Uterus (tissue), 4 donors: Measurements from ENCODE around the gene RELT. TPM values are rescaled to one million over a fixed set of nuclear protein-coding genes. Genes with fewer than 3 reads are reported as not detected.

Source experiments
- DNase-seq, 2 donors: peaks; one replicate each; pipeline ENCODE4 v3.0.0-alpha.2; 2019 to 2020
- H3K27ac ChIP-seq, 2 donors: fragments of 200-600 bp; sonication (generic); 1 replicate in 1 of 2; 2 replicates in 1 of 2; pipeline ENCODE4 v1.5.1; 2016 to 2018
- H3K27me3 ChIP-seq, 2 donors: fragments of 200-600 bp; sonication (generic); one replicate each; pipeline ENCODE4 v1.5.1; 2018 to 2019; ENCODE audit warnings: control low read depth in 1 of 2
- H3K36me3 ChIP-seq, 2 donors: fragments of 200-600 bp; sonication (generic); one replicate each; pipeline ENCODE4 v1.5.1; 2019; ENCODE audit warnings: control low read depth in 1 of 2
- H3K4me1 ChIP-seq, 2 donors: fragments of 200-600 bp; sonication (generic); one replicate each; pipeline ENCODE4 v1.5.1; 2018 to 2019; ENCODE audit warnings: control low read depth in 1 of 2
- H3K4me3 ChIP-seq, 2 donors: fragments of 200-600 bp; sonication (generic); 1 replicate in 1 of 2; 2 replicates in 1 of 2; pipeline ENCODE4 v1.5.1; 2018 to 2019; ENCODE audit warnings: mild to moderate bottlenecking in 1 of 2
- H3K9me3 ChIP-seq, 2 donors: fragments of 200-600 bp; sonication (generic); one replicate each; pipeline ENCODE4 v1.5.1; 2019; ENCODE audit warnings: control low read depth in 1 of 2
- POLR2A ChIP-seq, 2 donors: fragments of 450-650 bp; IDR thresholded peaks; one replicate each; pipeline ENCODE4 v1.6.1; 2016; ENCODE audit warnings: antibody characterized with exemption in 2 of 2, mild to moderate bottlenecking in 1 of 2, moderate library complexity in 1 of 2
- intact Hi-C: fragments of 100-400 bp; cut with DNase I; formaldehyde crosslinking; loops from one replicate; pipeline ENCODE4 v1.15.1; 2023; ENCODE audit warnings: low total_unique reads
- total RNA-seq, 4 donors: library from RNA; depleted of rRNA in 3 of 4; stranded (reverse); fragments of >200 nt in 3 of 4; gene quantifications; one replicate each; pipeline versions ENCODE4 v1.1.0 to v1.2.4, GENCODE V29; 2014 to 2023
- TF ChIP-seq, protein P1 (sequence below), 4 experiments: fragments of 200-600 bp in 2 of 4; fragments of 450-650 bp in 2 of 4; sonication (generic) in 2 of 4; IDR thresholded peaks; one replicate each; pipeline ENCODE4 v1.5.1; 2016 to 2019; ENCODE audit warnings: antibody characterized with exemption in 4 of 4, mild to moderate bottlenecking in 2 of 4, moderate library complexity in 1 of 4
- donor health status: DM: yes; HTN: yes; CAD: no.

The RELT gene
- total RNA-seq, 4 donors from 2014 or later: 0.29 to 5.8 (median 3.3) TPM; not detected in 1

DNA sequence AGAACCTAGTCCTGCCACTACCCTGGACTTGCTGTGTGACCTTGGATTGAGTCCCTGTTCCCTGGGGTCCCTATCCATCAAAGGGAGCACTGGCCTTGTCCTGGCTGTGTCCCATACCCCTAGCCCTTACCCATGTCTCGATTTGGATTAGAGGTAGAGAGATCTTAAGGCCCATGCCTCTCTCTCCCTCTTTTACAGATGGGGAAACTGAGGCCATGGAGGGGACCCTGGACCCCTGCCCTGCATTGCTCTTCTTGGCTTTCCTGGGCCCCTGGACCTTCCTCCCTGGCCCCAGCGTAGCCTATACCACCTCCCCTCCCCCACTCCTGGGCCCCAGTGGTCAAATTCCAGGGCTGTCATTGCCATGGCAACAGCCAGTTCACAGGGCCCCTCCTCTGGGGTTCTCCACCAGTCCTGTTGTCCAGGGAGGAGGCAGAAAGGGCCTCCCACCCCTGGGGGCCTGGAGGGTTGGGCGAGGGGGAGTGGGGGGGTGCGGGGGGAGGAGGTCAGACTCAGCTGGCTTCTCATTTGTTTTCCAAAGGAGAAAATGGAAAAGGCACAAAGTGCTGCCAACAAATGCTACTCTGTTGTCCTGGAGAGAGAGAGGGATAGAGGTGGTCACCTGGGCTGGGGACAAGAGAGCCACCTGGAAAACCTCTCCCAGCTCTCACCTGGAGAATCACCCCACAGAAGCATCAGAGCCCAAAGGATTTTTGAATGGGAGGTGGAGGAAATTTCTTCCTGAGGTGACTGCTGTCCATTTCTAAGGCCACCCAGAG lies 44.9 kb upstream of the RELT start:
- Histone ChIP-seq H3K27me3 (no peaks in the 10 kb centered on the region), H3K9me3 (no peaks in the 10 kb centered on the region), H3K27ac (peak overlapping the region; percentile 74 to 94), H3K36me3 (no peaks in the 10 kb centered on the region), H3K4me1 (peaks cover 27 to 47% of the 10 kb centered on the region in 2 donors), H3K4me3 (no peak overlapping the region)
- intact Hi-C loops: no loop called here
- peak in 1 of 2 donors; percentile 68 for DNase-seq
- TF ChIP-seq POLR2A (IDR thresholded peaks at IDR 0.05): no peak
- TF ChIP-seq, protein P1, sequence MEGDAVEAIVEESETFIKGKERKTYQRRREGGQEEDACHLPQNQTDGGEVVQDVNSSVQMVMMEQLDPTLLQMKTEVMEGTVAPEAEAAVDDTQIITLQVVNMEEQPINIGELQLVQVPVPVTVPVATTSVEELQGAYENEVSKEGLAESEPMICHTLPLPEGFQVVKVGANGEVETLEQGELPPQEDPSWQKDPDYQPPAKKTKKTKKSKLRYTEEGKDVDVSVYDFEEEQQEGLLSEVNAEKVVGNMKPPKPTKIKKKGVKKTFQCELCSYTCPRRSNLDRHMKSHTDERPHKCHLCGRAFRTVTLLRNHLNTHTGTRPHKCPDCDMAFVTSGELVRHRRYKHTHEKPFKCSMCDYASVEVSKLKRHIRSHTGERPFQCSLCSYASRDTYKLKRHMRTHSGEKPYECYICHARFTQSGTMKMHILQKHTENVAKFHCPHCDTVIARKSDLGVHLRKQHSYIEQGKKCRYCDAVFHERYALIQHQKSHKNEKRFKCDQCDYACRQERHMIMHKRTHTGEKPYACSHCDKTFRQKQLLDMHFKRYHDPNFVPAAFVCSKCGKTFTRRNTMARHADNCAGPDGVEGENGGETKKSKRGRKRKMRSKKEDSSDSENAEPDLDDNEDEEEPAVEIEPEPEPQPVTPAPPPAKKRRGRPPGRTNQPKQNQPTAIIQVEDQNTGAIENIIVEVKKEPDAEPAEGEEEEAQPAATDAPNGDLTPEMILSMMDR (IDR thresholded peaks at IDR 0.05): no peak

DNA sequence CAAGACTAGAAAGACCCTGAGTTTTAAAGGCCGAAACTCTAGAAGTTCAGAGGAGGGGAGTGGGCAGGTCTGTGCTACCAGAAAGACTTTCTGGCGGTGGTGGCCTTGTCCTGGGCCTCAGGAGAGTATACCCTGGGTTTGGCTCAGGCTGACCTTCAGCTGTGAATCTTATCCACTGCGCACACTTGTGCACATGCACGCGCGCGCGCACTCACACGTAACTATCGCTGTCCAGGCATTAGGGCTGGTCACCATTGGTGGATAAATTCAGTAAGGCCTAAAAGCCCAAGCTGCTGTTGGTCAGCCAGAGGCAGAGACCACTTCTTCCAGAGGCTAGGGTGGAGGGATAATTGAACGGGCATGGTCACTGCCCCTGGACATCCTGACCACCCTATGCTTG lies 43.0 kb upstream of the RELT start:
- no peaks in the 10 kb centered on the region for H3K36me3 ChIP-seq
- H3K4me3 ChIP-seq: no peak overlapping the region
- peaks cover 27 to 31% of the 10 kb centered on the region in 2 donors for H3K4me1 ChIP-seq
- TF ChIP-seq, protein P1 (IDR thresholded peaks at IDR 0.05): no peak
- TF ChIP-seq POLR2A (IDR thresholded peaks at IDR 0.05): no peak
- H3K9me3 ChIP-seq: no peaks in the 10 kb centered on the region
- no peak for DNase-seq
- intact Hi-C loops: no loop called here
- no peaks in the 10 kb centered on the region for H3K27me3 ChIP-seq
- peak overlapping the region; percentile 82 to 94 for H3K27ac ChIP-seq

DNA sequence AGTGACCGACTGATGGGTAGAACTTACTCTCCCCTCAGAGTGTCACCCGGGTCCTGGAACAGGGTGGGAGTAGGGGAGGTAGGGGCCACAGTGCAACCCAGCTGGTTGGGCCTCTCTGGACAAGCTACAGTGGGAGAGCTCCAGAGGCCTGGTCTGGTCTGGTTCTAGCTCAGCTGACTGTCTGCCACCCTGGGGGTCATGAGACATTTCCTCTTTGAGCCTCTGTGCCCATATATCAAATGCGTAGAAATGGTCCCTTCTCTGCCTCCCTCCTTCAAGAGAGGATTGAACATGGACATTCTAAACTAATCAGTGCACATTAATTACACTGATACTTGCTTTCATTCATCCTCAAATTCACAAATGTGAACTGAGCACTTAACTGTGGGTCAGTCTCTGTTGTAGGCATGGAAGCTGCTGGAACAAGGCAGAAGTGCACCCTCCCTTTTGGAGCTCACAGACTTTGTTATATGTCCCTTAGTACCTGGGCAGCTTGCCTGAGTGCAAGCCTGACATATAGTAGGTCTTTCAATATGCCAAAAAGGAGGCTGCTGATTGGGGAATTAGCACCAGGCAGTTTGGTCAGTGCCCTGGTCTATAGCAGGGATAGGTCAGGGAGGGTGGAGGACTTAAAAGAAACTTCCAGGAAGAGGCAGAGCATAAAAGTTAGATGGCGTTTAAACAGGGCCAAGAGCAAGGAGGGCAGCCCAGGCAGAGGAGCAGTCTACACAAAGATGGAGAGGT lies 42.4 kb upstream of the RELT start:
- intact Hi-C loops: no loop called here
- Histone ChIP-seq H3K27me3 (no peaks in the 10 kb centered on the region), H3K27ac (peak overlapping the region; percentile 82 to 94), H3K4me3 (no peak overlapping the region), H3K36me3 (no peaks in the 10 kb centered on the region), H3K9me3 (no peaks in the 10 kb centered on the region), H3K4me1 (peaks cover 27 to 31% of the 10 kb centered on the region in 2 donors)
- DNase-seq: no peak
- TF ChIP-seq, protein P1 (IDR thresholded peaks at IDR 0.05): no peak
- TF ChIP-seq POLR2A (IDR thresholded peaks at IDR 0.05): no peak

DNA sequence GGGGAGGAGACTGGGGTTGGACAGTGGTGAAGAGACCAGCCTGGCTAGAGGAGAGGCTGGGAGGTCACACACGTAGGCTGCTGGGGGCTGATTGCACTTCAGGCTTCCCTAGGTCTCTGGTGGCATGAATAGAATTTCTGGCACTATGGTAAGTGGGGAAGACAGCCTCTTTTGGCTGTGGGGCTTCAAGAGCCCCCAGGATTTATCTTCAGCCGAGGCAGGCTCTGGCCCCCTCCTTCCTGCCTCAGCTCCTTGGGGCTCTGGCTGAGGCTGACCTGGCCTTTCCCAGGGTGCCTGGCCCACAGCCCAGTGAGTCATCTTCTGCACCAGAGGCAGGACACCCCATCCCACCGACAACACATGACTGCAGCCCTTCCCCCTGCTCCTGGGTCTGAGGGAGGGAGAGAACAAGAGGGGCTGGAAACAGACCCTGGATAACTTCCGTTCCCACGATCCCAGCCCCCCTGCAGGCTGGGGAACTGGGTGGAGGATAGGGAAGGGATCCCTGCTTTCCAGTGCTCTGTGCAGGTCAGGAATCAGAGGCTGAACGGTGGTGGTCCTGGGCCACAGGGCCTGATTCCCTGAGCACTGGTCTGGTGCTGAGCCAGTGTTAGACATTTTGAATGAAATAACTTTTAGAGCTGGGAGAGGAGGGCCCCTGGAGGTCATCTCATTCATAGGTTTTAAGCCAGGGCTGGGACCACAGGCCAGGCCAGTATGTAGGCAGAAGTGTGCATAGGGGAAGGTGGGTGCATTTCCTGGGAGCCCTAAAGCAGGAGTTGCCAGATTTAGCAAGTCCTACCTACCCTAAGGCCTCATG lies 41.6 kb upstream of the RELT start:
- TF ChIP-seq, protein P1 (IDR thresholded peaks at IDR 0.05): no peak
- TF ChIP-seq POLR2A (IDR thresholded peaks at IDR 0.05): no peak
- no peak overlapping the region for H3K4me3 ChIP-seq
- DNase-seq: peak; percentile 93 to 95
- H3K9me3 ChIP-seq: no peaks in the 10 kb centered on the region
- no peaks in the 10 kb centered on the region for H3K36me3 ChIP-seq
- H3K4me1 ChIP-seq: peaks cover 27 to 31% of the 10 kb centered on the region in 2 donors
- no peaks in the 10 kb centered on the region for H3K27me3 ChIP-seq
- intact Hi-C loops: loop anchor here (5.0 kb wide), 1 partner anchor 37 kb away; no protein-coding TSS in a partner anchor
- peak overlapping the region; percentile 82 to 94 for H3K27ac ChIP-seq
